GM12892 (cell line): ENCODE data around the gene MT1X.

Experiments used
- DNase-seq: peaks from one replicate; pipeline ENCODE4 v3.0.0; 2011; ENCODE audit not compliant: insufficient read length
- FAIRE-seq: peaks from 2 replicates; lab custom pipeline; 2011; peaks lifted over from hg19 to GRCh38; lab: Jason Lieb, UNC
- POLR2A ChIP-seq: IDR thresholded peaks from 2 replicates; pipeline ENCODE4 v1.6.1; 2011; ENCODE audit warnings: low read depth, low read length, control low read depth
- POLR2AphosphoS5 ChIP-seq: IDR thresholded peaks from 2 replicates; pipeline ENCODE4 v1.6.1; 2011; ENCODE audit warnings: low read depth, low read length, control low read depth
- TAF1 ChIP-seq: IDR thresholded peaks from 2 replicates; pipeline ENCODE4 v1.6.1; 2011; ENCODE audit warnings: low read depth, mild to moderate bottlenecking, control low read depth, low read length, borderline replicate concordance

Gene MT1X

DNA sequence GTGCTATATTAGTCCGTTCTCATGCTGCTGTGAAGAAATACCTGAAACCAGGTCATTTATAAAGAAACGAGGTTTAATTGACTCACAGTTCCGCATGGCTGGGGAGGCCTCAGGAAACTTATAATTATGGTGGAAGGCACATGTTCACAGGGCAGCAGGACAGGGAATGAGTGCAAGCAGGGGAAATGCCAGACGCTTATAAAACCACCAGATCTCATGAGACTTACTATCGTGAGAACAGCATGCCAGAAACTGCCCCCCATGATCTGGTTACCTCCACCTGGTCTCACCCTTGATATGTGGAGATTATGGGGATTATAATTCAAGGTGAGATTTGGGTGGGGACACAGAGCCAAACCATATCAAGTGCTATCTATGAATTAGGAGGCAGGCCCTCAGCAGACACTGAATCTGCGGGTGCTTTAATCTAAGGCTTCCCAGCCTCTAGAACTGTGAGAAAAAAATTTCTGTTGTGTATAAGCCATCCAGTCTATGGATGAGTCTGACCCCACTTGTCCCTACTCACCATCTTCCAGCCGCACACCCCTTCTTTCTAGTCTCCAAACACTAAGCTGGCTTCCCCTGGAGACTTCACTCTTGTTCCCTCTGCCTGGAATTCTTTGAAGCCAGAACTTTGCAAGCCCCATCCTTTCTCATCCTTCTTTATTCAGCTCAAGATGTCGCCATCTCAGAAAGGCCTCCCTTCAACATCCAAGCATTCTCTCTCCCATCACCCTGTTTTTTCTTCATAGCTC, 46.9 kb downstream of the MT1X start:
- FAIRE-seq (no peak), DNase-seq (no peak)
- TF ChIP-seq POLR2AphosphoS5 (no peak), POLR2A (no peak), TAF1 (no peak)

DNA sequence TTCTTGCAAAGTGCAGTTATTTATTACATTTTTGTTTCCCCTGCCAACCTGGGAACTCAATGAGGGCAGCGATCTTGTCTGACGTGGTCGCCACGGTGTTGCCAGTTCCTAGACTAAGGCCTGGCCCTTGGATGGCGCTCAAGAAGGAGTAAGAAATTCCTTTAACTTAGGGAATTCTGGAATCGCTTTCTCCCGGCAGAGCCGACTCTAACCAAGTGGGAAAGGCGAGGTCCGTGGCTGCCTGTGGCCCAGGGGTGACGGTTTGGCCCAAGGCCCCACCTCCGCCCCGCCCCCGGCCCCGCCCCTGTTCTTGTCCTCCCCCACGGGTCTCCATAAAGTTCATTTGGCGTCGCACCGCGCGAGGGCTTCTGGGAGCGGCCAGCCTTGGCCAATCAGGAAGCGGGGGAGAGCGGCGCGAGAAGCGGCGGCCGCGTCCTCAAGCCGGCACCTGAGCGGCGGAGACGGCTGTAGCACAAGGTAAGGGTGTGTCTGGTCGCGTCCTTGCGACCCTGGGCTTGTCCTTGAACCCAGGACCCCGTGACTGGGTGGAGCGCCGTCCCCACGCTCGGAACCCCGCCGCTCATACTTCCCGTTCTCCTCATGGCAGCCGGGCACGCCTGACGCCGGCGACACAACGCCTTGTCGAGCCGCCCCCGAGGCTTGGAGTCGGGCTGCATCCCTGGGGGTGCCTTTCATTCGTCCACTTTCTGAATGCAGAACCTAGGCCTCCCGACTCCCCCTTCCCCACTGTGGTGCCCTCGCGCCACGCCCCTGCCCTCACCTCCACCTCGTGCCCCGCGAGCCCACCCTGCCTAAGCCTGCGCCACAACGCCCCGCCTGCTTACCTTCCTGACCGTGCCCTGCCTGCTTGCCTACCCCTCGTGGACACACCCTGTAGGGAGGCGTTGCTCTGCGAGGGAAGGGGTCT, 47.7 kb downstream of the MT1X start, which contains the start of gene NUP93:
Gene NUP93 (plus strand): TSS at position 395 of the 928 bp plus-strand sequence. CDS start 18,119 bp downstream, outside the sequence.
- FAIRE-seq, result peak; percentile 89
- TF ChIP-seq POLR2AphosphoS5, result peak; percentile 89
- peak; percentile 64; the same call in 1 of the 2 replicates for TF ChIP-seq TAF1
- TF ChIP-seq POLR2A, result peak; percentile 92
- peak; percentile 84 for DNase-seq

DNA sequence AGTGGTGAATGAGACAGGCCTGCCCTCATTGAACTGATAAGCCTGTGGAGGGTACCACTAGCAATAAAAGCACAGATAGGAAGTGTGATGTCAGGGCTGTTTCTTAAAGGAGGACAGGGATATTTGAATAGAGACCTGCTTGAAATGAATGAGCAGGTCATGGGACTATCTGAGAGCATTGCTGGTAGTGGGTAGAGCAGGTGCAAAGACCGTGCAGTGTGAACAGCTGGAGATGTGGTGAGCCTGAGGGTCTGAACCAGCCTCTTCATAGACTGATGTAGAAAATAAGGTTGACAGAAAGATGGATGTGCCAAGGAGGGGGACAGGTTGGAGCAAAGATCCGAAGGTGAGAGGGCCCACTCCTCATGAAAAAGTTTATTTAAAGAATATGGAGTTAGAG, 50.1 kb downstream of the MT1X start:
- FAIRE-seq (peak; percentile 17), DNase-seq (no peak)
- TF ChIP-seq TAF1 (no peak), POLR2A (no peak), POLR2AphosphoS5 (no peak)

DNA sequence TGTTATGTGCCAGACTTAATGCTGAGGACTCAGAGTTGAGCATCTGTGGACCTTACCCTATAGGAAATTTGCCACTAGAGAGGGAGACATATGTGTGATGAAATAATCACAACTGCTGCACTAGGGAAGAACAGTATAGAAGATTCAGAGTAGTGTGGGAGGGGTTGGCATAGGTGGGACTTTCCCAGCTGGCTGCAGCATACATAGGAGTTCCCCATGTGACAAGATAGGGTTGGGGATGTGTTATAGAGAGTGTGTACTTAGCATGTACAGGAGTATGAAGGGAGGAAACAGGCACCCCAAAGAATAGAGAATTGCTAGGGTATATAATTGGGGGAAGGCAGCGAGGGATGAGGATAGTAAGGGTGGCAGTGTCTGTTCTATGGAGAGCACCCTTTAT, 50.6 kb downstream of the MT1X start:
- no peak for TF ChIP-seq POLR2AphosphoS5
- DNase-seq (no peak), FAIRE-seq (peak; percentile 24)
